Panc1 (cell line): ENCODE results near the gene CACNA2D4. TPM values are rescaled to one million over a fixed set of nuclear protein-coding genes. Genes with fewer than 3 reads are reported as not detected.

Experiments
- ATAC-seq: fragments of 200-7000 bp; cut with Tn5 transposase; 2 replicates; pipeline ENCODE4 v1.9.1; 2020; ENCODE audit warnings: mild to moderate bottlenecking, moderate library complexity
- BruUV-seq: library from RNA; stranded (reverse); fragments of 400-500 nt; replicated peaks from 2 replicates; lab custom pipeline; 2021; lab: Mats Ljungman, UMichigan
- CTCF ChIA-PET: fragments of 300-600 bp; sonication (Branson Sonifier 250); formaldehyde crosslinking; loops from one replicate; lab custom pipeline; 2022; ENCODE audit warnings: antibody characterized with exemption; lab: Charles Lee
- POLR2A ChIA-PET: fragments of 300-600 bp; sonication (Branson Sonifier 250); formaldehyde crosslinking; loops from one replicate; lab custom pipeline; 2022; ENCODE audit warnings: antibody characterized with exemption; lab: Charles Lee
- DNase-seq: peaks from one replicate; pipeline ENCODE4 v3.0.0-alpha.2; 2010; ENCODE audit warnings: low read depth, low spot score
- H3K27ac ChIP-seq: 2 replicates; pipeline ENCODE4 v1.5.1; 2011; ENCODE audit warnings: mild to moderate bottlenecking, low read length, inconsistent platforms
- H3K27me3 ChIP-seq: fragments of 200-500 bp; sonication (Bioruptor generic); 2 replicates; pipeline ENCODE4 v1.6.0; 2014; ENCODE audit warnings: low read length, inconsistent platforms; ENCODE audit not compliant: control insufficient read depth, insufficient read depth
- H3K36me3 ChIP-seq: fragments of 200-500 bp; sonication (Bioruptor generic); 2 replicates; pipeline ENCODE4 v1.5.1; 2014; ENCODE audit warnings: inconsistent platforms, mild to moderate bottlenecking, low read length, moderate library complexity; ENCODE audit not compliant: control insufficient read depth, insufficient read depth
- H3K4me1 ChIP-seq: 2 replicates; pipeline ENCODE4 v1.5.1; 2011; ENCODE audit warnings: inconsistent platforms, mild to moderate bottlenecking, low read length, moderate library complexity; ENCODE audit not compliant: control insufficient read depth, insufficient read depth
- H3K4me3 ChIP-seq, 2 experiments: 2 replicates each; pipeline ENCODE4 v1.5.1; 2011 to 2012; ENCODE audit warnings: low read depth in 2 of 2, low read length in 2 of 2, mild to moderate bottlenecking in 2 of 2, inconsistent platforms in 1 of 2, moderate library complexity in 1 of 2
- H3K9me3 ChIP-seq: fragments of 200-500 bp; sonication (Bioruptor generic); 2 replicates; pipeline ENCODE4 v1.5.1; 2014; ENCODE audit warnings: low read depth, mild to moderate bottlenecking, inconsistent platforms, low read length, moderate library complexity; ENCODE audit not compliant: control insufficient read depth, insufficient read depth
- CTCF ChIP-seq: fragments of 450-650 bp; IDR thresholded peaks from 2 replicates; pipeline ENCODE4 v1.5.1; 2017; ENCODE audit warnings: mild to moderate bottlenecking
- POLR2AphosphoS5 ChIP-seq: IDR thresholded peaks from 2 replicates; pipeline ENCODE4 v1.6.1; 2012; ENCODE audit warnings: mild to moderate bottlenecking, low read depth, low read length, moderate library complexity
- REST ChIP-seq, 2 experiments: IDR thresholded peaks; 2 replicates each; pipeline ENCODE4 v1.6.1; 2011 to 2012; ENCODE audit warnings: low read depth in 2 of 2, control low read depth in 1 of 2, low read length in 1 of 2, mild to moderate bottlenecking in 1 of 2, moderate library complexity in 1 of 2; ENCODE audit not compliant: insufficient read depth in 1 of 2
- SIN3A ChIP-seq: IDR thresholded peaks from 2 replicates; pipeline ENCODE4 v1.6.1; 2012; ENCODE audit warnings: low read depth, mild to moderate bottlenecking, low read length, moderate library complexity, borderline replicate concordance; ENCODE audit not compliant: insufficient read depth
- TCF7L2 ChIP-seq: IDR thresholded peaks from 2 replicates; pipeline ENCODE4 v1.6.1; 2011; ENCODE audit warnings: mild to moderate bottlenecking, low read depth, low read length, inconsistent platforms
- in situ Hi-C: cut with HindIII; loops from 2 replicates; pipeline ENCODE4 v1.10.0; 2016; ENCODE audit warnings: low sequenced_read_pairs, low pct_unique_long_range_greater_than_20kb
- intact Hi-C: fragments of 100-400 bp; cut with micrococcal nuclease; formaldehyde crosslinking; loops from one replicate; pipeline ENCODE4 v1.10.0; 2022; ENCODE audit not compliant: unreplicated experiment
- total RNA-seq: library from RNA; stranded (reverse); gene quantifications from one replicate; pipeline ENCODE4 v1.2.1, GENCODE V29; 2021; ENCODE audit not compliant: unreplicated experiment

Gene CACNA2D4
- total RNA-seq, 1 experiment from 2014 or later: 0.15 TPM

- H3K36me3 ChIP-seq: peaks cover 5% of the 10 kb centered on the region; the same call in 1 of the 2 replicates
- DNase-seq (no peak), ATAC-seq (no peak)
- no peaks in the 10 kb centered on the region; the same call in 1 of the 2 replicates for H3K4me1 ChIP-seq
- H3K27ac ChIP-seq: no peak overlapping the region; the same call in 1 of the 2 replicates
- TF ChIP-seq REST (IDR thresholded peaks at IDR 0.05; ENCODE audit: insufficient read depth in 1 of 2, low read depth in 2 of 2, low read length in 1 of 2) (no peak), POLR2AphosphoS5 (no peak), TCF7L2 (no peak), CTCF (no peak), SIN3A (no peak)
- intact Hi-C loops: no loop called here
- no peaks in the 10 kb centered on the region for H3K27me3 ChIP-seq
- ChIA-PET CTCF (no interaction called here), POLR2A (no interaction called here)
- in situ Hi-C loops: no loop called here
- no peaks in the 10 kb centered on the region for H3K9me3 ChIP-seq
- BruUV-seq: no TSS peak
- no peak overlapping the region for H3K4me3 ChIP-seq
Observed at GRCh38 chr12:1781772-1782171, 136.7 kb downstream of the CACNA2D4 start.

- Histone ChIP-seq H3K27ac (no peak overlapping the region), H3K4me3 (no peak overlapping the region), H3K9me3 (no peaks in the 10 kb centered on the region), H3K27me3 (no peaks in the 10 kb centered on the region), H3K36me3 (no peaks in the 10 kb centered on the region; the same call in 1 of the 2 replicates), H3K4me1 (peaks cover 3% of the 10 kb centered on the region)
- ChIA-PET POLR2A (no interaction called here), CTCF (no interaction called here)
- intact Hi-C loops (no loop called here), in situ Hi-C loops (no loop called here)
- BruUV-seq: no TSS peak
- ATAC-seq: no peak; the same call in 1 of the 2 replicates
- no peak for DNase-seq
- TF ChIP-seq POLR2AphosphoS5 (no peak), REST (IDR thresholded peaks at IDR 0.05; ENCODE audit: insufficient read depth in 1 of 2, low read depth in 2 of 2, low read length in 1 of 2) (no peak), CTCF (no peak), SIN3A (no peak), TCF7L2 (no peak)
Observed at GRCh38 chr12:1779783-1780182, 138.7 kb downstream of the CACNA2D4 start.
